ENCODE measurements around the gene HAVCR1.
"Not testable (repeated sequence)": the region's sequence is repeated elsewhere in the genome, so short reads cannot be mapped to it uniquely, and the experiment has no call there.

Gene HAVCR1

GRCh38 chr5:157050050-157050449 lies 8.9 kb downstream of the HAVCR1 start:
- TF ChIP-seq CTCF (IDR thresholded peaks at IDR 0.05; ENCODE audit: low read depth, low read length, missing control alignments) = no peak
- DNase-seq (ENCODE audit: low read depth) = no peak
- H3K4me3 ChIP-seq (ENCODE audit: low read depth, low read length) = no peak overlapping the region

GRCh38 chr5:157049605-157050004 lies 9.3 kb downstream of the HAVCR1 start:
- no peak for DNase-seq (ENCODE audit: low read depth)
- H3K4me3 ChIP-seq (ENCODE audit: low read depth, low read length) = no peak overlapping the region
- TF ChIP-seq CTCF (IDR thresholded peaks at IDR 0.05; ENCODE audit: low read depth, low read length, missing control alignments) = no peak

- no peak for TF ChIP-seq CTCF (IDR thresholded peaks at IDR 0.05; ENCODE audit: low read depth, low read length, missing control alignments)
- DNase-seq (ENCODE audit: low read depth) = no peak
- no peak overlapping the region for H3K4me3 ChIP-seq (ENCODE audit: low read depth, low read length)
These were observed 11.0 kb downstream of the HAVCR1 start for GRCh38 chr5:157047898-157048297.

GRCh38 chr5:157047016-157047415 lies 11.9 kb downstream of the HAVCR1 start:
- DNase-seq (ENCODE audit: low read depth) = not testable (repeated sequence)

GRCh38 chr5:157046041-157046440 lies 12.9 kb downstream of the HAVCR1 start:
- no peak for TF ChIP-seq CTCF (IDR thresholded peaks at IDR 0.05; ENCODE audit: low read depth, low read length, missing control alignments)
- no peak overlapping the region for H3K4me3 ChIP-seq (ENCODE audit: low read depth, low read length)
- DNase-seq (ENCODE audit: low read depth) = no peak

More at GRCh38 chr5:157047016-157047415, 11.9 kb downstream of the HAVCR1 start:
- H3K4me3 ChIP-seq (ENCODE audit: low read depth, low read length) = not testable (repeated sequence)

- no peak for DNase-seq (ENCODE audit: low read depth)
- H3K4me3 ChIP-seq (ENCODE audit: low read depth, low read length) = no peak overlapping the region
- no peak for TF ChIP-seq CTCF (IDR thresholded peaks at IDR 0.05; ENCODE audit: low read depth, low read length, missing control alignments)
These were observed 13.3 kb downstream of the HAVCR1 start for GRCh38 chr5:157045601-157046000.

GRCh38 chr5:157038568-157039187 lies 20.2 kb downstream of the HAVCR1 start:
- no peak overlapping the region for H3K4me3 ChIP-seq (ENCODE audit: low read depth, low read length)
- DNase-seq (ENCODE audit: low read depth) = no peak
- TF ChIP-seq CTCF (IDR thresholded peaks at IDR 0.05; ENCODE audit: low read depth, low read length, missing control alignments) = no peak

GRCh38 chr5:157034106-157035072 lies 24.5 kb downstream of the HAVCR1 start:
- H3K4me3 ChIP-seq (ENCODE audit: low read depth, low read length) = not testable (repeated sequence)

More at GRCh38 chr5:157034106-157035072, 24.5 kb downstream of the HAVCR1 start:
- DNase-seq (ENCODE audit: low read depth) = not testable (repeated sequence)
